Keratinocyte (primary cell): Measurements from ENCODE around the gene ZNF423. TPM values are rescaled to one million over a fixed set of nuclear protein-coding genes. Genes with fewer than 3 reads are reported as not detected.

Experiments
- DNase-seq: peaks from one replicate; pipeline ENCODE4 v3.0.0-alpha.2; 2011; ENCODE audit warnings: low read depth, missing footprints, low spot score
- FAIRE-seq: peaks from 2 replicates; lab custom pipeline; 2011; peaks lifted over from hg19 to GRCh38; lab: Jason Lieb, UNC
- H2AFZ ChIP-seq: 2 replicates; pipeline ENCODE4 v1.6.0; 2012; ENCODE audit warnings: low read length, control low read depth, inconsistent platforms; ENCODE audit not compliant: control insufficient read depth
- H3K27ac ChIP-seq: 2 replicates; pipeline ENCODE4 v1.5.1; 2011; ENCODE audit warnings: low read length; ENCODE audit not compliant: control insufficient read depth, insufficient read depth
- H3K27me3 ChIP-seq: 3 replicates; pipeline ENCODE4 v1.6.0; 2011; ENCODE audit warnings: low read length; ENCODE audit not compliant: control insufficient read depth, insufficient read depth; ENCODE audit errors: extremely low read depth
- H3K36me3 ChIP-seq, 2 experiments: 2 replicates in 1 of 2; 3 replicates in 1 of 2; pipeline ENCODE4 v1.5.1; 2011; ENCODE audit warnings: low read length in 2 of 2, mild to moderate bottlenecking in 1 of 2; ENCODE audit not compliant: control insufficient read depth in 2 of 2, insufficient read depth in 2 of 2; ENCODE audit errors: extremely low read depth in 1 of 2
- H3K4me1 ChIP-seq: 3 replicates; pipeline ENCODE4 v1.5.1; 2011; ENCODE audit warnings: low read length; ENCODE audit not compliant: control insufficient read depth, insufficient read depth; ENCODE audit errors: extremely low read depth
- H3K4me2 ChIP-seq: 3 replicates; pipeline ENCODE4 v1.6.0; 2011; ENCODE audit warnings: low read depth, low read length; ENCODE audit not compliant: control insufficient read depth, insufficient read depth; ENCODE audit errors: extremely low read depth
- H3K4me3 ChIP-seq, 3 experiments: fragments of 200-600 bp in 1 of 3; sonication (generic) in 1 of 3; 2 replicates in 2 of 3; 3 replicates in 1 of 3; pipeline ENCODE4 v1.5.1; 2011 to 2016; ENCODE audit warnings: low read length in 3 of 3, mild to moderate bottlenecking in 3 of 3, control low read depth in 2 of 3, inconsistent platforms in 1 of 3, low read depth in 1 of 3, mixed read lengths in 1 of 3, mixed run types in 1 of 3, moderate library complexity in 1 of 3; ENCODE audit not compliant: control insufficient read depth in 2 of 3, insufficient read depth in 2 of 3; ENCODE audit errors: extremely low read depth in 1 of 3
- H3K79me2 ChIP-seq: 2 replicates; pipeline ENCODE4 v1.6.0; 2012; ENCODE audit warnings: low read length; ENCODE audit not compliant: control insufficient read depth, insufficient read depth
- H3K9ac ChIP-seq: 3 replicates; pipeline ENCODE4 v1.6.0; 2011; ENCODE audit warnings: low read length; ENCODE audit not compliant: control insufficient read depth, insufficient read depth; ENCODE audit errors: extremely low read depth
- H3K9me1 ChIP-seq: 3 replicates; pipeline ENCODE4 v1.6.0; 2011; ENCODE audit warnings: low read length; ENCODE audit not compliant: control insufficient read depth, insufficient read depth; ENCODE audit errors: extremely low read depth
- H3K9me3 ChIP-seq: 2 replicates; pipeline ENCODE4 v1.5.1; 2012; ENCODE audit warnings: low read depth, low read length; ENCODE audit not compliant: control insufficient read depth
- H4K20me1 ChIP-seq: 3 replicates; pipeline ENCODE4 v1.6.0; 2011; ENCODE audit warnings: low read length; ENCODE audit not compliant: control insufficient read depth, insufficient read depth; ENCODE audit errors: extremely low read depth
- CTCF ChIP-seq, 3 experiments: IDR thresholded peaks in 1 of 3; conservative IDR thresholded peaks in 1 of 3; optimal IDR thresholded peaks in 1 of 3; 2 replicates in 2 of 3; 3 replicates in 1 of 3; pipeline versions ENCODE3 to v1.5.1; 2011; ENCODE audit warnings: low read length in 3 of 3, mild to moderate bottlenecking in 3 of 3, moderate library complexity in 2 of 3, control low read depth in 1 of 3, inconsistent platforms in 1 of 3; ENCODE audit not compliant: insufficient read depth in 2 of 3; ENCODE audit errors: extremely low read depth in 1 of 3
- EZH2 ChIP-seq: IDR thresholded peaks from one replicate; pipeline ENCODE4 v1.6.1; 2012; ENCODE audit warnings: inconsistent platforms, mild to moderate bottlenecking, low read length, moderate library complexity
- dilution Hi-C: fragments of 300-500 bp; cut with MboI; formaldehyde crosslinking; loops from one replicate; pipeline ENCODE4 v1.7.0; 2020; ENCODE audit warnings: low sequenced_read_pairs; ENCODE audit not compliant: extremely low pct_ligation_motif_present
- polyA plus RNA-seq, 5 experiments: library from polyadenylated mRNA; depleted of rRNA in 3 of 5; stranded (reverse) in 3 of 5; stranded (forward) in 1 of 5; unstranded in 1 of 5; fragments of >200 nt; gene quantifications; 1 replicate in 1 of 5; 2 replicates in 3 of 5; 3 replicates in 1 of 5; pipeline versions ENCODE4 v1.2.1 to v1.2.3, GENCODE V29; 2011 to 2012; ENCODE audit warnings: missing spikeins in 2 of 5, low read depth in 1 of 5, low replicate concordance in 1 of 5

The ZNF423 gene
- polyA plus RNA-seq, 1 donor (not counting 4 experiments of a cell fraction or from before 2014, with no cell fraction given) = 0.05 TPM

GRCh38 chr16:49529411-49530045, 326.4 kb downstream of the ZNF423 start:
- H3K9ac ChIP-seq = no peak overlapping the region
- H3K9me1 ChIP-seq = no peaks in the 10 kb centered on the region
- H3K27me3 ChIP-seq = no peaks in the 10 kb centered on the region
- H3K9me3 ChIP-seq = no peaks in the 10 kb centered on the region
- no peaks in the 10 kb centered on the region for H3K79me2 ChIP-seq
- no peak overlapping the region for H3K4me3 ChIP-seq
- no peak overlapping the region for H3K27ac ChIP-seq
- TF ChIP-seq CTCF (optimal IDR thresholded peaks at IDR 0.05 in 1 of 3, IDR thresholded peaks at IDR 0.05 in 1 of 3, conservative IDR thresholded peaks at IDR 0.05 in 1 of 3; ENCODE audit: extremely low read depth in 1 of 3, insufficient read depth in 2 of 3, low read length in 3 of 3) (no peak), EZH2 (no peak)
- no peaks in the 10 kb centered on the region for H3K36me3 ChIP-seq
- DNase-seq (no peak), FAIRE-seq (no peak)
- dilution Hi-C loops = no loop called here
- no peak overlapping the region for H3K4me2 ChIP-seq
- no peaks in the 10 kb centered on the region for H3K4me1 ChIP-seq
- no peaks in the 10 kb centered on the region for H4K20me1 ChIP-seq
- H2AFZ ChIP-seq = no peak overlapping the region

- H4K20me1 ChIP-seq = no peaks in the 10 kb centered on the region
- no peaks in the 10 kb centered on the region for H3K36me3 ChIP-seq
- no peak overlapping the region for H3K4me3 ChIP-seq
- H3K79me2 ChIP-seq = no peaks in the 10 kb centered on the region
- no peak overlapping the region for H2AFZ ChIP-seq
- H3K27ac ChIP-seq = no peak overlapping the region
- dilution Hi-C loops = no loop called here
- no peak for DNase-seq
- no peaks in the 10 kb centered on the region for H3K4me1 ChIP-seq
- H3K9me1 ChIP-seq = no peaks in the 10 kb centered on the region
- no peak overlapping the region for H3K4me2 ChIP-seq
- FAIRE-seq = no peak
- TF ChIP-seq EZH2 (no peak), CTCF (optimal IDR thresholded peaks at IDR 0.05 in 1 of 3, IDR thresholded peaks at IDR 0.05 in 1 of 3, conservative IDR thresholded peaks at IDR 0.05 in 1 of 3; ENCODE audit: extremely low read depth in 1 of 3, insufficient read depth in 2 of 3, low read length in 3 of 3) (no peak)
- no peak overlapping the region for H3K9ac ChIP-seq
- no peaks in the 10 kb centered on the region for H3K27me3 ChIP-seq
- H3K9me3 ChIP-seq = no peaks in the 10 kb centered on the region
Measured at GRCh38 chr16:49528866-49529288, 327.0 kb downstream of the ZNF423 start.
